Mucosa of gallbladder (tissue), 1 donor: ENCODE data around the gene APOE. TPM values are rescaled to one million over a fixed set of nuclear protein-coding genes. Genes with fewer than 3 reads are reported as not detected.
"Not testable (repeated sequence)": the region's sequence is repeated elsewhere in the genome, so short reads cannot be mapped to it uniquely, and the experiment has no call there.

ENCODE experiments used
- DNase-seq: peaks from one replicate; pipeline ENCODE4 v3.0.0-alpha.2; 2020; ENCODE audit warnings: low spot score
- total RNA-seq: library from RNA; stranded (reverse); gene quantifications from one replicate; pipeline ENCODE4 v1.2.1, GENCODE V29; 2021
- donor health status: DM: no; HTN: no; CAD: no.

APOE gene
- total RNA-seq, 1 donor from 2014 or later = 435 TPM

- DNase-seq = no peak
These were observed 4.2 kb downstream of the APOE start for GRCh38 chr19:44909775-44910174.

GRCh38 chr19:44911896-44912295, 6.3 kb downstream of the APOE start:
- not testable (repeated sequence) for DNase-seq

- peak; percentile 46 for DNase-seq
These were observed 7.3 kb downstream of the APOE start for GRCh38 chr19:44912854-44913253.

- DNase-seq = not testable (repeated sequence)
These were observed 8.2 kb downstream of the APOE start for GRCh38 chr19:44913512-44914432.

- peak; percentile 84 for DNase-seq
These were observed 9.0 kb downstream of the APOE start, which contains the start of gene APOC1 for GRCh38 chr19:44914433-44915206. Gene APOC1, plus strand, starts transcription at chr19:44914608. Its CDS starts 284 bp downstream, at chr19:44914892.

GRCh38 chr19:44924243-44924725, 18.7 kb downstream of the APOE start:
- no peak for DNase-seq

- DNase-seq = peak; percentile 74
These were observed 19.7 kb downstream of the APOE start for GRCh38 chr19:44925114-44925891.

- DNase-seq = not testable (repeated sequence)
These were observed 20.9 kb downstream of the APOE start for GRCh38 chr19:44926245-44927077.

- no peak for DNase-seq
These were observed 22.1 kb downstream of the APOE start for GRCh38 chr19:44927746-44928145.

GRCh38 chr19:44930088-44930487, 24.5 kb downstream of the APOE start:
- no peak for DNase-seq

GRCh38 chr19:44931541-44931940, 25.9 kb downstream of the APOE start:
- DNase-seq = no peak

- DNase-seq = no peak
These were observed 34.1 kb downstream of the APOE start for GRCh38 chr19:44939668-44940067.

GRCh38 chr19:44942067-44942571, 36.5 kb downstream of the APOE start, which contains the start of gene APOC4:
Gene APOC4, plus strand, starts transcription at chr19:44942237. Its CDS starts 41 bp downstream, at chr19:44942278.
- DNase-seq = no peak

- DNase-seq = peak; percentile 68
These were observed 38.2 kb downstream of the APOE start for GRCh38 chr19:44943801-44944249.

- DNase-seq = no peak
These were observed 41.5 kb downstream of the APOE start for GRCh38 chr19:44947041-44947581.

GRCh38 chr19:44948237-44948636, 42.6 kb downstream of the APOE start:
- no peak for DNase-seq

GRCh38 chr19:44948763-44949374, 43.3 kb downstream of the APOE start:
- DNase-seq = no peak

GRCh38 chr19:44949550-44949949, 44.0 kb downstream of the APOE start:
- DNase-seq = no peak
